ENCODE measurements around the gene MYBPC2. TPM values are rescaled to one million over a fixed set of nuclear protein-coding genes. Genes with fewer than 3 reads are reported as not detected.

Gene MYBPC2
- total RNA-seq, 1 donor from 2014 or later = 0.77 TPM

GRCh38 chr19:50409347-50409746 is 23.3 kb upstream of the MYBPC2 start:
- no peak overlapping the region for H3K4me3 ChIP-seq
- no peaks in the 10 kb centered on the region for H3K27me3 ChIP-seq
- H3K4me2 ChIP-seq = no peak overlapping the region
- peaks cover 5% of the 10 kb centered on the region for H4K20me1 ChIP-seq (ENCODE audit: low read depth)
- Mint-ChIP-seq H3K9me3 (no peaks in the 10 kb centered on the region), H3K36me3 (peaks cover 11% of the 10 kb centered on the region), H3K4me1 (peaks cover under 1% of the 10 kb centered on the region), H3K4me3 (no peak overlapping the region), H3K27me3 (ENCODE audit: insufficient read depth, low read depth) (peaks cover 4% of the 10 kb centered on the region), H3K27ac (no peak overlapping the region)
- H3K27ac ChIP-seq = no peak overlapping the region
- DNase-seq (ENCODE audit: low spot score) = no peak
- no peaks in the 10 kb centered on the region for H3K4me1 ChIP-seq
- no peak overlapping the region for H3K9ac ChIP-seq
- H3K9me3 ChIP-seq (ENCODE audit: low read depth) = no peaks in the 10 kb centered on the region
- no peak overlapping the region for H2AFZ ChIP-seq (replicated peaks)
- peaks cover 10% of the 10 kb centered on the region for H3F3A ChIP-seq (ENCODE audit: low read depth)
- TF ChIP-seq EZH2phosphoT487 (IDR thresholded peaks at IDR 0.05) (no peak), CTCF (IDR thresholded peaks at IDR 0.05) (no peak), EZH2 (IDR thresholded peaks at IDR 0.05) (no peak)
- no peaks in the 10 kb centered on the region for H3K36me3 ChIP-seq
- H3K79me2 ChIP-seq (ENCODE audit: low read depth) = no peaks in the 10 kb centered on the region

GRCh38 chr19:50410109-50410508 is 22.6 kb upstream of the MYBPC2 start:
- peaks cover 8% of the 10 kb centered on the region for H4K20me1 ChIP-seq (ENCODE audit: low read depth)
- H3K79me2 ChIP-seq (ENCODE audit: low read depth) = no peaks in the 10 kb centered on the region
- H3F3A ChIP-seq (ENCODE audit: low read depth) = peaks cover 12% of the 10 kb centered on the region
- H3K36me3 ChIP-seq = no peaks in the 10 kb centered on the region
- no peak for DNase-seq (ENCODE audit: low spot score)
- no peak overlapping the region for H3K9ac ChIP-seq
- H3K36me3 Mint-ChIP-seq = peaks cover 11% of the 10 kb centered on the region
- no peaks in the 10 kb centered on the region for H3K27me3 ChIP-seq
- no peaks in the 10 kb centered on the region for H3K4me1 ChIP-seq
- no peak overlapping the region for H3K4me3 Mint-ChIP-seq
- H3K4me3 ChIP-seq = no peak overlapping the region
- no peaks in the 10 kb centered on the region for H3K9me3 Mint-ChIP-seq
- H3K27ac ChIP-seq = no peak overlapping the region
- TF ChIP-seq CTCF (IDR thresholded peaks at IDR 0.05) (no peak), EZH2 (IDR thresholded peaks at IDR 0.05) (no peak), EZH2phosphoT487 (IDR thresholded peaks at IDR 0.05) (no peak)
- H3K27ac Mint-ChIP-seq = no peak overlapping the region
- peaks cover 4% of the 10 kb centered on the region for H3K27me3 Mint-ChIP-seq (ENCODE audit: insufficient read depth, low read depth)
- H3K4me1 Mint-ChIP-seq = peaks cover 3% of the 10 kb centered on the region
- no peaks in the 10 kb centered on the region for H3K9me3 ChIP-seq (ENCODE audit: low read depth)
- no peak overlapping the region for H3K4me2 ChIP-seq
- no peak overlapping the region for H2AFZ ChIP-seq (replicated peaks)

- Histone ChIP-seq H2AFZ (replicated peaks) (no peak overlapping the region), H3K4me3 (no peak overlapping the region), H3K79me2 (ENCODE audit: low read depth) (no peaks in the 10 kb centered on the region), H3K9ac (no peak overlapping the region), H3F3A (ENCODE audit: low read depth) (peaks cover 12% of the 10 kb centered on the region), H3K27me3 (no peaks in the 10 kb centered on the region), H4K20me1 (ENCODE audit: low read depth) (peaks cover 10% of the 10 kb centered on the region), H3K4me2 (no peak overlapping the region), H3K27ac (no peak overlapping the region), H3K36me3 (no peaks in the 10 kb centered on the region), H3K9me3 (ENCODE audit: low read depth) (no peaks in the 10 kb centered on the region), H3K4me1 (no peaks in the 10 kb centered on the region)
- DNase-seq (ENCODE audit: low spot score) = no peak
- Mint-ChIP-seq H3K27ac (no peak overlapping the region), H3K36me3 (peaks cover 11% of the 10 kb centered on the region), H3K4me1 (peaks cover 3% of the 10 kb centered on the region), H3K27me3 (ENCODE audit: insufficient read depth, low read depth) (peaks cover 2% of the 10 kb centered on the region), H3K4me3 (no peak overlapping the region), H3K9me3 (no peaks in the 10 kb centered on the region)
- TF ChIP-seq EZH2phosphoT487 (IDR thresholded peaks at IDR 0.05) (no peak), CTCF (IDR thresholded peaks at IDR 0.05) (no peak), EZH2 (IDR thresholded peaks at IDR 0.05) (no peak)
Observed at GRCh38 chr19:50412419-50412818, 20.3 kb upstream of the MYBPC2 start.

All from neural progenitor cell (in vitro differentiated cells).